Endothelial cell of umbilical vein (primary cell): Measurements from ENCODE around the gene GLCE. TPM values are rescaled to one million over a fixed set of nuclear protein-coding genes. Genes with fewer than 3 reads are reported as not detected.

Experiments
- BruUV-seq: library from RNA; stranded (reverse); fragments of 400-500 nt; replicated peaks from 2 replicates; lab custom pipeline; 2021; lab: Mats Ljungman, UMichigan
- CTCF ChIA-PET: fragments of 300-600, 350-600 bp; sonication (Branson Sonifier 250); formaldehyde crosslinking; loops from one replicate; lab custom pipeline; 2021; ENCODE audit warnings: antibody characterized with exemption, inconsistent platforms; lab: Charles Lee
- POLR2A ChIA-PET: fragments of 300-600, 350-600 bp; sonication (Branson Sonifier 250); formaldehyde crosslinking; loops from one replicate; lab custom pipeline; 2021; ENCODE audit warnings: antibody characterized with exemption, inconsistent platforms; lab: Charles Lee
- DNase-seq: peaks from one replicate; pipeline ENCODE4 v3.0.0-alpha.2; 2011; ENCODE audit warnings: low read depth, low spot score
- FAIRE-seq: peaks from 2 replicates; lab custom pipeline; 2011; peaks lifted over from hg19 to GRCh38; lab: Jason Lieb, UNC
- H2AFZ ChIP-seq: 2 replicates; pipeline ENCODE4 v1.6.0; 2012; ENCODE audit warnings: low read depth, low read length, control low read depth, inconsistent platforms
- H3K27ac ChIP-seq: 2 replicates; pipeline ENCODE4 v1.5.1; 2011; ENCODE audit warnings: low read depth, mild to moderate bottlenecking, control low read depth, low read length, moderate library complexity; ENCODE audit not compliant: insufficient read depth
- H3K27me3 ChIP-seq, 2 experiments: 2 replicates each; pipeline versions ENCODE4 v1.6.0 to v1.6.1; 2011; ENCODE audit warnings: low read length in 2 of 2, mixed read lengths in 1 of 2; ENCODE audit not compliant: control insufficient read depth in 2 of 2, insufficient read depth in 2 of 2
- H3K36me3 ChIP-seq, 2 experiments: 2 replicates in 1 of 2; 3 replicates in 1 of 2; pipeline ENCODE4 v1.5.1; 2011; ENCODE audit warnings: low read length in 2 of 2, mild to moderate bottlenecking in 1 of 2, moderate library complexity in 1 of 2; ENCODE audit not compliant: control insufficient read depth in 2 of 2, insufficient read depth in 2 of 2; ENCODE audit errors: extremely low read depth in 1 of 2
- H3K4me1 ChIP-seq: 3 replicates; pipeline ENCODE4 v1.5.1; 2011; ENCODE audit warnings: mild to moderate bottlenecking, low read length; ENCODE audit not compliant: control insufficient read depth, insufficient read depth; ENCODE audit errors: extremely low read depth
- H3K4me2 ChIP-seq: 2 replicates; pipeline ENCODE4 v1.6.1; 2011; ENCODE audit warnings: low read length, control low read depth, mixed read lengths; ENCODE audit not compliant: insufficient read depth
- H3K4me3 ChIP-seq, 3 experiments: fragments of 200-600 bp in 1 of 3; sonication (generic), shearing (Covaris generic) in 1 of 3; replicated peaks in 1 of 3; 2 replicates each; pipeline ENCODE4 v1.5.1; 2011 to 2016; ENCODE audit warnings: control low read depth in 3 of 3, low read length in 3 of 3, mild to moderate bottlenecking in 2 of 3, inconsistent platforms in 1 of 3, low read depth in 1 of 3, moderate library complexity in 1 of 3; ENCODE audit not compliant: insufficient read depth in 1 of 3
- H3K79me2 ChIP-seq: 2 replicates; pipeline ENCODE4 v1.6.0; 2012; ENCODE audit warnings: low read length, inconsistent platforms; ENCODE audit not compliant: control insufficient read depth, insufficient read depth
- H3K9ac ChIP-seq: replicated peaks from 2 replicates; pipeline ENCODE3; 2011; ENCODE audit warnings: low read length, control low read depth; ENCODE audit not compliant: insufficient read depth; ENCODE audit errors: extremely low read depth
- H3K9me1 ChIP-seq: replicated peaks from 3 replicates; pipeline ENCODE4 v1.6.0; 2011; ENCODE audit warnings: mild to moderate bottlenecking, low read length; ENCODE audit not compliant: control insufficient read depth, insufficient read depth; ENCODE audit errors: extremely low read depth
- H3K9me3 ChIP-seq: replicated peaks from 2 replicates; pipeline ENCODE4 v1.5.1; 2012; ENCODE audit warnings: low read length, inconsistent platforms; ENCODE audit not compliant: control insufficient read depth, insufficient read depth
- H4K20me1 ChIP-seq: replicated peaks from 2 replicates; pipeline ENCODE3; 2011; ENCODE audit warnings: mild to moderate bottlenecking, low read length; ENCODE audit not compliant: control insufficient read depth, insufficient read depth; ENCODE audit errors: extremely low read depth
- EZH2 ChIP-seq: IDR thresholded peaks from 2 replicates; pipeline ENCODE4 v1.6.1; 2012; ENCODE audit warnings: borderline replicate concordance, low read depth, mild to moderate bottlenecking, moderate library complexity, low read length, inconsistent platforms; ENCODE audit not compliant: severe bottlenecking
- FOS ChIP-seq: IDR thresholded peaks from 2 replicates; pipeline ENCODE4 v1.6.1; 2011; ENCODE audit warnings: mild to moderate bottlenecking, low read length, moderate library complexity, borderline replicate concordance; ENCODE audit not compliant: insufficient read depth
- GATA2 ChIP-seq: IDR thresholded peaks from 2 replicates; pipeline ENCODE4 v1.7.0; 2011; ENCODE audit warnings: low read depth, mild to moderate bottlenecking, moderate library complexity, mixed read lengths, low read length; ENCODE audit not compliant: insufficient read length, insufficient read depth
- JUN ChIP-seq: IDR thresholded peaks from 2 replicates; pipeline ENCODE4 v1.6.1; 2011; ENCODE audit warnings: borderline replicate concordance, low read depth; ENCODE audit not compliant: insufficient read length, insufficient read depth
- MAX ChIP-seq: IDR thresholded peaks from 2 replicates; pipeline ENCODE4 v1.6.1; 2011; ENCODE audit not compliant: insufficient read depth, insufficient read length
- MYC ChIP-seq: IDR thresholded peaks from one replicate; pipeline ENCODE4 v1.6.1; 2011; ENCODE audit warnings: mild to moderate bottlenecking, low read depth, low read length
- POLR2A ChIP-seq: IDR thresholded peaks from 2 replicates; pipeline ENCODE4 v1.6.1; 2012; ENCODE audit warnings: low read depth, mild to moderate bottlenecking, control low read depth, low read length
- POLR2AphosphoS5 ChIP-seq: IDR thresholded peaks from 2 replicates; pipeline ENCODE4 v1.6.1; 2012; ENCODE audit warnings: low read depth, mild to moderate bottlenecking, control low read depth, low read length, moderate library complexity; ENCODE audit not compliant: insufficient read depth
- dilution Hi-C: fragments of 300-500 bp; cut with MboI; formaldehyde crosslinking; loops from one replicate; pipeline ENCODE4 v1.15.0; 2019; ENCODE audit warnings: low sequenced_read_pairs; ENCODE audit not compliant: extremely low pct_ligation_motif_present
- intact Hi-C: fragments of 100-400 bp; cut with micrococcal nuclease; formaldehyde crosslinking; loops from one replicate; pipeline ENCODE4 v1.10.0; 2022
- polyA plus RNA-seq, 4 experiments: library from polyadenylated mRNA; depleted of rRNA in 3 of 4; stranded (reverse) in 3 of 4; unstranded in 1 of 4; fragments of >200 nt; gene quantifications; 2 replicates each; pipeline versions ENCODE4 v1.2.1 to v1.2.3, GENCODE V29; 2011 to 2012; ENCODE audit warnings: missing spikeins in 1 of 4
- total RNA-seq: library from RNA; stranded (reverse); gene quantifications from 2 replicates; pipeline ENCODE4 v1.2.3, GENCODE V29; 2021
- TF ChIP-seq, protein P1 (sequence below), 2 donors: IDR thresholded peaks; 1 replicate in 1 of 2; 2 replicates in 1 of 2; pipeline ENCODE4 v1.5.1; 2011; ENCODE audit warnings: low read length in 2 of 2, mild to moderate bottlenecking in 2 of 2, moderate library complexity in 2 of 2, control low read depth in 1 of 2, inconsistent platforms in 1 of 2, low read depth in 1 of 2; ENCODE audit not compliant: insufficient read depth in 1 of 2; ENCODE audit errors: extremely low read depth in 1 of 2

GLCE gene
- total and polyA plus RNA-seq, 2 donors (not counting 3 experiments of a cell fraction or from before 2014, with no cell fraction given): 48.1 to 86.6 TPM

DNA sequence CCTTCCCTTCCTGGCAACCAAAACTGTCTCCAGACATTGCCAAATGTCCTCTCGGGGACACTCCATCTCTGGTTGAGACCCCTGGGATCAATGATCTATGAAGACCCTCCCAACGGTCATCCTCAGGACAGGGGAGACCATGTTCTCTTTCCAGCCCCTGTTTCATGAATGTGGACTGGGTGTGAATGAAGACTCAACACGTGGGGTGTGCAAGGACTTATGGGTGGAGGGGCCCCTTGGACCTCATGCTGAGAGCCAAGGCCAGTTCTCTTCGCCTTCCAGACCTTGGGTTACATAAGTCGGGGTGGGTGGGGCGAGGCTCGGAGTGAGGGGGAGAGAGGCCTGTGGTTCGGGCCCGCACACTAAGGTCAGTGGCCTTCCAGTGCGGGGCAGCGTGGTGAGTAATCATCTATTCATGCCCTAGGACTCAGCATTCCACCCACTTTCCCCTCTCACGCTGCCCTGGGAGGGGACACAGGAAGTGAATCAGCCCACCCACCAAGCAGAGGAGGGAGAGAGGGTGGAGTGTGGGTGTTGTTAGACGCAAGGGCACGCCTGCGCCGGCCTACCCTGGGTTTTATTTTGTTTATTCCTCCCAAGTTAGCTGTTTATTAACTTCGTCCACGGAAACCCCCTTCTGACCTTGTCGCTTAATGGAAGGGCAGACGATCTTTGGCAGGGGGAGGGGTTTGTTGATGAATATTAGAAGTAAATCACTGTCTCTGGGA, 144.9 kb downstream of the GLCE start:
- POLR2A ChIA-PET: no interaction called here

More for the DNA sequence above, 144.9 kb downstream of the GLCE start:
- Histone ChIP-seq H3K4me1 (peaks cover 7% of the 10 kb centered on the region), H3K79me2 (no peaks in the 10 kb centered on the region), H3K27ac (no peak overlapping the region), H4K20me1 (no peaks in the 10 kb centered on the region), H2AFZ (peak overlapping the region; percentile 70), H3K9ac (no peak overlapping the region), H3K9me1 (no peaks in the 10 kb centered on the region), H3K9me3 (no peaks in the 10 kb centered on the region), H3K4me2 (peak overlapping the region; percentile 42), H3K4me3 (no peak overlapping the region), H3K36me3 (no peaks in the 10 kb centered on the region), H3K27me3 (no peaks in the 10 kb centered on the region)
- intact Hi-C loops (no loop called here), dilution Hi-C loops (no loop called here)
- DNase-seq (peak; percentile 50), FAIRE-seq (peak; percentile 90)
- CTCF ChIA-PET: no interaction called here
- TF ChIP-seq POLR2AphosphoS5: peak; percentile 43
- TF ChIP-seq GATA2: no peak
- TF ChIP-seq MAX: no peak
- TF ChIP-seq JUN: no peak
- peak; percentile 79 for TF ChIP-seq FOS
- TF ChIP-seq, protein P1, sequence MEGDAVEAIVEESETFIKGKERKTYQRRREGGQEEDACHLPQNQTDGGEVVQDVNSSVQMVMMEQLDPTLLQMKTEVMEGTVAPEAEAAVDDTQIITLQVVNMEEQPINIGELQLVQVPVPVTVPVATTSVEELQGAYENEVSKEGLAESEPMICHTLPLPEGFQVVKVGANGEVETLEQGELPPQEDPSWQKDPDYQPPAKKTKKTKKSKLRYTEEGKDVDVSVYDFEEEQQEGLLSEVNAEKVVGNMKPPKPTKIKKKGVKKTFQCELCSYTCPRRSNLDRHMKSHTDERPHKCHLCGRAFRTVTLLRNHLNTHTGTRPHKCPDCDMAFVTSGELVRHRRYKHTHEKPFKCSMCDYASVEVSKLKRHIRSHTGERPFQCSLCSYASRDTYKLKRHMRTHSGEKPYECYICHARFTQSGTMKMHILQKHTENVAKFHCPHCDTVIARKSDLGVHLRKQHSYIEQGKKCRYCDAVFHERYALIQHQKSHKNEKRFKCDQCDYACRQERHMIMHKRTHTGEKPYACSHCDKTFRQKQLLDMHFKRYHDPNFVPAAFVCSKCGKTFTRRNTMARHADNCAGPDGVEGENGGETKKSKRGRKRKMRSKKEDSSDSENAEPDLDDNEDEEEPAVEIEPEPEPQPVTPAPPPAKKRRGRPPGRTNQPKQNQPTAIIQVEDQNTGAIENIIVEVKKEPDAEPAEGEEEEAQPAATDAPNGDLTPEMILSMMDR (IDR thresholded peaks at IDR 0.05; ENCODE audit: extremely low read depth in 1 of 2, insufficient read depth in 1 of 2, low read depth in 1 of 2, low read length in 2 of 2): no peak
- TF ChIP-seq EZH2: no peak
- TF ChIP-seq POLR2A: no peak
- TF ChIP-seq MYC: no peak
- no TSS peak for BruUV-seq
